GM20000 (cell line): ENCODE data around the gene SLC7A6.

Experiments
- DNase-seq: peaks from one replicate; pipeline ENCODE4 v3.0.0; 2012; ENCODE audit warnings: low spot score
- TF ChIP-seq, protein P1 (sequence below): IDR thresholded peaks from 2 replicates; pipeline ENCODE4 v1.5.1; 2012; ENCODE audit warnings: mild to moderate bottlenecking, control low read depth; ENCODE audit errors: extremely low read depth, missing control alignments

SLC7A6 gene

DNA sequence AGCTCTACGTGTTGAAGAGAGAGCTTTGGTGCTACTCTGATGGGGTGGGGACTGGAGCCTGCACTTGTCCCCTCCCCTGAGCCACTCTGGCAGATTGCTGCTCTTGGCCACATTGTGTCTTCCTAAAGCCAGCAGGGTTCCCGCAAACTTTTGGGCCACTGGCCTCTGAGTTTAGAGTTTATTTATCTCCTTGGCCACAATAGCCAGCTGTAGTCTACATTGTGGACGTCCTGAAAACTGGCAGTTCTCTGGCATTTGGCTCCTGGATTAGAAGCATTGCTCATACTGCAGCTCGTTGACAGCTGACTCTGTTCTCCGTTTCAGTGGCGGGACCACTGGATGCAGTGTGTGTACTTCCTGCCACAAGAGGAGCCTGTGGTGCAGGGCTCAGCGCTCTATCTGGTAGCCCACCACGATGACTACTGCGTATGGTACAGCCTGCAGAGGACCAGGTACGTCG is 81.1 kb downstream of the SLC7A6 start:
- no peak for DNase-seq
- TF ChIP-seq, protein P1, sequence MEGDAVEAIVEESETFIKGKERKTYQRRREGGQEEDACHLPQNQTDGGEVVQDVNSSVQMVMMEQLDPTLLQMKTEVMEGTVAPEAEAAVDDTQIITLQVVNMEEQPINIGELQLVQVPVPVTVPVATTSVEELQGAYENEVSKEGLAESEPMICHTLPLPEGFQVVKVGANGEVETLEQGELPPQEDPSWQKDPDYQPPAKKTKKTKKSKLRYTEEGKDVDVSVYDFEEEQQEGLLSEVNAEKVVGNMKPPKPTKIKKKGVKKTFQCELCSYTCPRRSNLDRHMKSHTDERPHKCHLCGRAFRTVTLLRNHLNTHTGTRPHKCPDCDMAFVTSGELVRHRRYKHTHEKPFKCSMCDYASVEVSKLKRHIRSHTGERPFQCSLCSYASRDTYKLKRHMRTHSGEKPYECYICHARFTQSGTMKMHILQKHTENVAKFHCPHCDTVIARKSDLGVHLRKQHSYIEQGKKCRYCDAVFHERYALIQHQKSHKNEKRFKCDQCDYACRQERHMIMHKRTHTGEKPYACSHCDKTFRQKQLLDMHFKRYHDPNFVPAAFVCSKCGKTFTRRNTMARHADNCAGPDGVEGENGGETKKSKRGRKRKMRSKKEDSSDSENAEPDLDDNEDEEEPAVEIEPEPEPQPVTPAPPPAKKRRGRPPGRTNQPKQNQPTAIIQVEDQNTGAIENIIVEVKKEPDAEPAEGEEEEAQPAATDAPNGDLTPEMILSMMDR, result no peak

DNA sequence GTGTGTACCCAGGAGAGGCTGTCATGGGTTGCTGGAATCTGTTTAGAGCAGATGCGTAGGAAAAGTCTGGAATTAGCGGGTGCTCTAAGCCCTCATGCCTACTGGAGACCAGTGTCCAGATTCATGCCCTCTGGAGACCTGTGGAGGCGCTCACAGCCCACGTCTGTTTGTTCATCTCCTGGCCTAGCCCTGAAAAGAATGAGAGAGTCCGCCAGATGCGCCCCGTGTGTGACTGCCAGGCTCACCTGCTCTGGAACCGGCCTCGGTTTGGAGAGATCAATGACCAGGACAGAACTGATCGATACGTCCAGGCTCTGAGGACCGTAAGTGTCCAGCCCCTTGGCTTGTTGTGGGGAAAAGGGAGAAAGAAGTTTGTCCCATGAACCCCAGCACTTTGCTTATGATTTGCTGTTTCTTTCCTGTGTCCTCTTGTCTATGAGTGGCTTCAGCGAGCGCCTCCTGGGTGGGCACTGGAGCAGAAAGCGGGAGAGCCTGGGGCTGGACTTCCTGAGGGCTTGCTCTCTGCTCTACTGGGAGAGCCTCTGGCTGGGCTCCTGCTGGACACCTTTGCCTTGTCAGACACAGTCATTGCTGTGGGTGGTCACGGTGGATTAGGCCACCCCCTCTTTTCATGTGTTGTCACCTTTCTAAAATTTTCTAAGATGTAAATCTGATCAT is 81.8 kb downstream of the SLC7A6 start:
- no peak for DNase-seq
- TF ChIP-seq, protein P1, result no peak

DNA sequence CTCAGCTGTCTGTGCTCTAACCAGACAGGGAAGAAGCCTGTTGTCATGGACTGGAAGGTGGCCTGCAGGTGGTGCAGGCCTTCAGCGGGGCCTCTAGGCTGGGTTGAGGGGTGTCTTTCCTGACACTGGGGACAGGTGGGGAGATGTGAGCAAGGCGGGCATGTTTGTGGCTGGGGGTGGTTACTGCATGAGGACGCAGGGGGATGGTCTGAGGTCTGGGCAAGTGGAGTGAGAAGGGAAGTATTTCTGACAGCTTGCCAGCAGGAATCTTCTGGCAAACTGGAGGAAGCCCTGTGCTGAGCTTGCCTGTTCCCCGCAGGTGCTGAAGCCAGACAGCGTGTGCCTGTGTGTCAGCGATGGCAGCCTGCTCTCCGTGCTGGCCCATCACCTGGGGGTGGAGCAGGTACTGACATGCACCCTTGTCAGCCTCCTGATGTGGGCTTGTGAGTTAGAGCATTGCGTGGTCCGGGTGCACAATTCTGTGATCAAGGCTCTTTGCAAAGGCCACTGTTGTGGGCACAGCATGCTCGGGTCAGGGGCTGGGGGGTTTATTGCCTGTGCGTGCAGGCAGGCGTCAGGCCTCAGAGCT is 82.7 kb downstream of the SLC7A6 start:
- DNase-seq, result no peak
- TF ChIP-seq, protein P1, result no peak

DNA sequence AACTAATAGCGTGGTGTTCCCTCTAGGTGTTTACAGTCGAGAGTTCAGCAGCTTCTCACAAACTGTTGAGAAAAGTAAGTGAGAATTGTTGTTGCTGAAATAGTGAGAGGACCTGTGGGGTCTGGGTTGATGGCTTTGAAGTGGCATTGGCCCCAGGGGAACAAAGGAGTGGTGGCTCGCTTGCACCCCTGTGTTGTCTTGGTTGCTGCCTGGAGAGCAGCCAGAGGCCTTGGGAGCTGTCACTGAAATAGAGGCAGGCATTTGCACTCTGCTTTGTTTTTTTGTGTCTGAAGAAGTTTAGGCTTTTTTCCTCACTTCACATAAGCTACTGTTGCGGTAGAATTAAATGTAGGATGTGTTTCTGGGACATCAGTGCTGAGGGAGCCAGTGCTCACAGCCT is 83.3 kb downstream of the SLC7A6 start:
- no peak for DNase-seq
- TF ChIP-seq, protein P1, result no peak

DNA sequence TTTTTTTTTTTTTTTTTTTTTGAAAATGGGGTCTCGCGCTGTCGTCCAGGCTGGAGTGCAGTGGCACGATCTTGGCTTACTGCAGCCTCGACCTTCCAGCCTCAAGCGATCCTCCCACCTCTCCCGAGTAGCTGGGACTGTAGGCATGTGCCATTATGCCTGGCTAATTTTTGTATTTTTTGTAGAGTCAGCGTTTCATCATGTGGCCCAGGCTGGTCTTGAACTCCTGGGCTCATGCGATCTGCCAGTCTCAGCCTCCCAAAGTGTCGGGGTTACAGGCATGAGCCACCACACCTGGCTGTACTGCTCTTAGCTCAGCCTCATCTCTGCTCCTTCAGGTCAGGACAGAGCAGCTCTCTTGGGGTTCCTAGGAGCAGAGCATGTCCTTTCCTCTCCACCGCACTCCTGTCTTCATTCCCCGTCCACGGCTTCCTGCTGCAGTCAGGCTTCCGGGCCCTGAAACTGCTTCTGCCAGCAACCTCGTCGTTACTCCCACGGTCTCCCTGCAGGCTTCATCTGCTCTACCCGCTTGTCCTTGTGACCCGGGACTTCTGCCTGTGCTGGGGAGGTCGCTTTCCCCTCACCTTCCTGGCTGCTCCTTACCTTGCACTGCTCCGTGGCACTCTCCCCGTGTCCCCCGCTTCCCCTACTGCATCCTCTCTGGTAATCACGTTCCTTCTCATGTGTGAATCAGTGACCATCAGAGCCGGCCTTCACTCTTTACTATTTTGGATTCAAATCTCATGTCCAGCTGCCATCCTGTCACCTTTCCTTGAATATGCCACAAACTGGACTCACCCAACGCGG is 84.5 kb downstream of the SLC7A6 start:
- no peak for DNase-seq
- TF ChIP-seq, protein P1, result no peak

DNA sequence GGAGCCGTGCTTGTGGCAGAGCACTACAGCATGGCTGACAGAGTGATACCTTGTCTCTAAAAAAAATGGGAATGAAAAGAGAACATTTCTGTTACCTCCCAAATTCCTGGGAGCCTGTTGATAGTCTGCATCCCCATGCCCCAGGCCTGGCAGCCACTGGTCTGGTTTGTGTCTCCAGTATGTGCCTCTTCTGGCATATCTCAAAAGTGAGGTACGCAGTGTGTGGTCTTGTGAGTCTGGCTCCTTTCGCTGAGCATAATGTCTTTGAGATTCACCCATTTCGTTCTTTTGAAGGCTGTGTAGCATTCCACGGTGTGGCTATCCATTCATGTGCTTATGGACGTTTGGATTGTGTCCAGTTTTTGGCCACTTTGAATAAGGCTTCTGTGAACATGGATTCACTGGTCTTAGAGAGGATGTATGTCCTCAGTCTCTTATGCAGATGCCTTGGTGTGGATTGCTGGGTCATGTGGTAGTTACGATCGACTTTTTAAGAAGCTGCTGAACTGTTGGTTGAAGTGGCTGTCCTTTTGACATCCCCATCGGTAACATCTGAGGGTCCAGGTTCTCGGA is 85.6 kb downstream of the SLC7A6 start:
- TF ChIP-seq, protein P1, result no peak
- no peak for DNase-seq
